HPDE6-E6E7 (cell line): ENCODE measurements around the gene BNC2.
A peak's percentile ranks its signal among the peaks of the same experiment; 100 is the strongest.
"Not testable (repeated sequence)": the region's sequence is repeated elsewhere in the genome, so short reads cannot be mapped to it uniquely, and the experiment has no call there.

Experiments
- DNase-seq: peaks from one replicate; pipeline ENCODE4 v3.0.0; 2011; ENCODE audit warnings: missing footprints; ENCODE audit errors: extremely low spot score

The BNC2 gene

GRCh38 chr9:16544842-16545241 is 325.6 kb downstream of the BNC2 start:
- no peak for DNase-seq

GRCh38 chr9:16543686-16544085 is 326.8 kb downstream of the BNC2 start:
- no peak for DNase-seq

GRCh38 chr9:16543225-16543624 is 327.2 kb downstream of the BNC2 start:
- no peak for DNase-seq

- no peak for DNase-seq
These were observed 328.2 kb downstream of the BNC2 start for GRCh38 chr9:16542290-16542689.

- DNase-seq = no peak
These were observed 329.5 kb downstream of the BNC2 start for GRCh38 chr9:16540743-16541613.

GRCh38 chr9:16539626-16540025 is 330.8 kb downstream of the BNC2 start:
- DNase-seq = not testable (repeated sequence)

- DNase-seq = no peak
These were observed 334.9 kb downstream of the BNC2 start for GRCh38 chr9:16535555-16535954.

GRCh38 chr9:16532681-16533450 is 337.6 kb downstream of the BNC2 start:
- DNase-seq = peak; percentile 37

- no peak for DNase-seq
These were observed 338.2 kb downstream of the BNC2 start for GRCh38 chr9:16532272-16532671.

- DNase-seq = peak; percentile 82
These were observed 339.5 kb downstream of the BNC2 start for GRCh38 chr9:16530669-16531642.

- DNase-seq = no peak
These were observed 342.9 kb downstream of the BNC2 start for GRCh38 chr9:16527573-16527972.

- DNase-seq = no peak
These were observed 344.1 kb downstream of the BNC2 start for GRCh38 chr9:16526380-16526779.

GRCh38 chr9:16524823-16525222 is 345.6 kb downstream of the BNC2 start:
- no peak for DNase-seq

GRCh38 chr9:16524078-16524477 is 346.4 kb downstream of the BNC2 start:
- DNase-seq = no peak

- no peak for DNase-seq
These were observed 348.5 kb downstream of the BNC2 start for GRCh38 chr9:16521868-16522411.

- DNase-seq = no peak
These were observed 351.5 kb downstream of the BNC2 start for GRCh38 chr9:16519001-16519400.

GRCh38 chr9:16516891-16517290 is 353.6 kb downstream of the BNC2 start:
- no peak for DNase-seq

GRCh38 chr9:16515879-16516301 is 354.6 kb downstream of the BNC2 start:
- no peak for DNase-seq

- no peak for DNase-seq
These were observed 355.3 kb downstream of the BNC2 start for GRCh38 chr9:16515207-16515606.

- no peak for DNase-seq
These were observed 356.3 kb downstream of the BNC2 start for GRCh38 chr9:16514131-16514530.

GRCh38 chr9:16512281-16512680 is 358.2 kb downstream of the BNC2 start:
- no peak for DNase-seq
